Heart right ventricle (tissue), 16 donors: ENCODE results near the gene FCGR2B. TPM values are rescaled to one million over a fixed set of nuclear protein-coding genes. Genes with fewer than 3 reads are reported as not detected.

Source experiments
- ATAC-seq, 8 donors: fragments of 200-7000 bp; cut with Tn5 transposase; one replicate each; pipeline ENCODE4 v1.9.1; 2020; ENCODE audit warnings: mild to moderate bottlenecking in 8 of 8, moderate library complexity in 8 of 8, moderate number of reproducible peaks in 1 of 8
- DNase-seq, 2 donors: peaks; one replicate each; pipeline ENCODE4 v3.0.0-alpha.2; 2020
- H3K27ac ChIP-seq, 10 donors: fragments of 200-600 bp; sonication (generic) in 2 of 10; one replicate each; pipeline versions ENCODE4 v1.5.0 to v1.8.0; 2020 to 2022; ENCODE audit warnings: mild to moderate bottlenecking in 3 of 10
- H3K27me3 ChIP-seq, 7 donors: fragments of 200-600 bp; one replicate each; pipeline ENCODE4 v1.8.0; 2021 to 2022; ENCODE audit warnings: mild to moderate bottlenecking in 2 of 7
- H3K36me3 ChIP-seq, 9 donors: fragments of 200-600 bp; sonication (generic) in 1 of 9; one replicate each; pipeline versions ENCODE4 v1.5.0 to v1.8.0; 2020 to 2022; ENCODE audit warnings: mild to moderate bottlenecking in 2 of 9
- H3K4me1 ChIP-seq, 9 donors: fragments of 200-600 bp; sonication (generic) in 1 of 9; one replicate each; pipeline versions ENCODE4 v1.5.0 to v1.8.0; 2020 to 2022; ENCODE audit warnings: mild to moderate bottlenecking in 4 of 9
- H3K4me3 ChIP-seq, 10 donors: fragments of 200-600 bp; sonication (generic) in 2 of 10; one replicate each; pipeline versions ENCODE4 v1.5.0 to v1.8.0; 2020 to 2022; ENCODE audit warnings: mild to moderate bottlenecking in 7 of 10, moderate library complexity in 2 of 10
- H3K9me3 ChIP-seq, 11 donors: fragments of 200-600 bp in 10 of 11; sonication (generic) in 2 of 11; one replicate each; pipeline versions ENCODE4 v1.5.0 to v1.8.0; 2013 to 2022; ENCODE audit warnings: mild to moderate bottlenecking in 2 of 11, control low read depth in 1 of 11, moderate library complexity in 1 of 11
- WGBS, 2 donors: extraction: QIAGEN DNeasy Blood & Tissue Kit; methylation state at CpG; one replicate each; pipeline ENCODE4 v1.1.7; 2013; ENCODE audit warnings: inconsistent platforms in 1 of 2; 5-methylcytosine and 5-hydroxymethylcytosine counted together
- intact Hi-C, 10 donors: fragments of 100-400 bp; cut with DNase I; formaldehyde crosslinking; loops; one replicate each; pipeline versions ENCODE4 v1.11.1 to v1.14.2; 2022
- polyA plus RNA-seq, 2 donors: library from polyadenylated mRNA; stranded (reverse); fragments of 200-250 nt; gene quantifications; one replicate each; pipeline ENCODE4 v1.2.3, GENCODE V29; 2013
- total RNA-seq, 10 donors: library from RNA; stranded (reverse); fragmentation: NEBNext Ultra II Directional in 3 of 10; extraction: Animal tissue kit (Norgen Biotek cat#: 25700) in 3 of 10; gene quantifications; one replicate each; pipeline versions ENCODE4 v1.2.1 to v1.2.4, GENCODE V29; 2021 to 2023
- TF ChIP-seq, protein P1 (sequence below), 9 donors: fragments of 200-600 bp; sonication (generic) in 2 of 9; IDR thresholded peaks; one replicate each; pipeline versions ENCODE4 v1.5.0 to v1.8.0; 2021 to 2022; ENCODE audit warnings: antibody characterized with exemption in 9 of 9, mild to moderate bottlenecking in 5 of 9, moderate library complexity in 1 of 9
- donor health status: Arrhythmogenic right ventricular cardiomyopathy.
- donor health status: ischemic (EF 13 %, LVEDD 7.1; RV severe dilation, severe dysfunction).
- donor health status: healthy with polysubstance abuse.
- donor health status: DM: no; HTN: yes; CAD: no.
- donor health status: DM: no; HTN: no; CAD: no.
- donor health status: ischemic (EF 25% LVEDD 6.9; RV normal size, moderate dysfunction).
- donor health status: ischemic (EF 25% LVEDD 5.7; RV mildly dilated, moderate dysfunction).
- donor health status: healthy.
- donor health status: DM: yes; HTN: yes; CAD: no.
- donor health status: Ischemic cardiomyopathy.
- donor health status: ischemic (EF 35%, LVEDD 5.7; RV mildly dilated, moderate dysfunction).
- donor health status: nonischemic (EF 11% LVEDD 7.7; RV severe dilation, severe dysfunction).
- donor health status: DM: yes; HTN: yes; CAD: no.
- donor health status: PGD.
- donor health status: ischemic (EF 29% LVEDD 5.4; RV normal size, mild dysfunction).
- donor health status: nonischemic (EF 23%, LVEDD 6.1; RV moderate dilation, normal function).

Gene FCGR2B
- total and polyA plus RNA-seq, 12 donors, result 1.7 to 40.9 (median 5.3) TPM

GRCh38 chr1:161706113-161706481 is 43.2 kb downstream of the FCGR2B start:
- TF ChIP-seq, protein P1, sequence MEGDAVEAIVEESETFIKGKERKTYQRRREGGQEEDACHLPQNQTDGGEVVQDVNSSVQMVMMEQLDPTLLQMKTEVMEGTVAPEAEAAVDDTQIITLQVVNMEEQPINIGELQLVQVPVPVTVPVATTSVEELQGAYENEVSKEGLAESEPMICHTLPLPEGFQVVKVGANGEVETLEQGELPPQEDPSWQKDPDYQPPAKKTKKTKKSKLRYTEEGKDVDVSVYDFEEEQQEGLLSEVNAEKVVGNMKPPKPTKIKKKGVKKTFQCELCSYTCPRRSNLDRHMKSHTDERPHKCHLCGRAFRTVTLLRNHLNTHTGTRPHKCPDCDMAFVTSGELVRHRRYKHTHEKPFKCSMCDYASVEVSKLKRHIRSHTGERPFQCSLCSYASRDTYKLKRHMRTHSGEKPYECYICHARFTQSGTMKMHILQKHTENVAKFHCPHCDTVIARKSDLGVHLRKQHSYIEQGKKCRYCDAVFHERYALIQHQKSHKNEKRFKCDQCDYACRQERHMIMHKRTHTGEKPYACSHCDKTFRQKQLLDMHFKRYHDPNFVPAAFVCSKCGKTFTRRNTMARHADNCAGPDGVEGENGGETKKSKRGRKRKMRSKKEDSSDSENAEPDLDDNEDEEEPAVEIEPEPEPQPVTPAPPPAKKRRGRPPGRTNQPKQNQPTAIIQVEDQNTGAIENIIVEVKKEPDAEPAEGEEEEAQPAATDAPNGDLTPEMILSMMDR (IDR thresholded peaks at IDR 0.05), result no peak
- Histone ChIP-seq H3K4me3 (no peak overlapping the region), H3K9me3 (no peaks in the 10 kb centered on the region), H3K36me3 (no peaks in the 10 kb centered on the region), H3K27ac (peak overlapping the region in 6 of 10 donors; percentile 1 to 65 (median 47)), H3K27me3 (peaks cover 0 to 26% (median 0%) of the 10 kb centered on the region in 7 donors), H3K4me1 (peaks cover 0 to 15% (median 5%) of the 10 kb centered on the region in 9 donors)
- DNase-seq, result no peak
- intact Hi-C loops, result no loop called here
- WGBS, 2 donors, result 57 to 67% methylated on average over 3 of the region's 3 CpGs
- peak in 1 of 8 donors; percentile 15 for ATAC-seq

DNA sequence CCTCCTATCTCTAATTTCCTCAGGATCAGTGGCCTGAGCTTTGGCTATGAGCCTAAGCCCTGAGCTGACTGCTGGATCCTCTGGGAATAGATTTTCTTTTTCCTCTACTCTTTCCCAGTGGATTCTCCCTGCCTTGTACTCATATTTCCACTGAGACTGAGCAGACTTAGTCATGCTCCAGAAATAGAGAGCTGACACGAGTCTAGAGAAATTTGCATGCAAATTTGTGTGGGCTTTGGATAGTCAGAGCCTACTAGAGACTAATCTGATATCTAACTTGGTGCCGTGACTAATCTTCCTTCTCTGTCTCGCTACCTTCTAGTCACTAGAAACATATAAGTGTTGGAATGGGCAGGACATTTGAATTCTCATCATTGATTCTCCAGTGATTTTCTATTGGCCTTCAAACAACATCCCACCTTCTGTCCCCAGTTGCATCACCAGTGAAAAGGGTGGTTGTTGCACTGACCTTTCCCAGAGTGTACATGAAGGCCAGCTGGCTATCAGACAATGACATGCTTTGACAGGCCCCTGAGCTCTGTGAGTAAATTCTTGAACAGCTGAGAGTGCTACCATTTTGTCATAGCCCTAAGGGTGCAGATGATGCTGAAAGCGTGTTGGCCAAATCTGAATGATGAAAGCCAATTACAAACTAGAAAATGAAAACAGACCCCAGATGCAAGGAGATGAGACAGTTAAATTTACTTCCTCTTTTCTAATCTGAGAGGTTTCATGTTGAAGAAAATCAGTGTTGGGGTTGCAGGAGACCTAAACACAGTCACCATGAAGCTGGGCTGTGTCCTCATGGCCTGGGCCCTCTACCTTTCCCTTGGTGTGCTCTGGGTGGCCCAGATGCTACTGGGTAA is 43.8 kb downstream of the FCGR2B start, which contains the start of gene FCRLA:
TSS of gene FCRLA (plus strand) at position 748 of the 866 bp plus-strand sequence. CDS start at position 784, 36 bp downstream.
- TF ChIP-seq, protein P1 (IDR thresholded peaks at IDR 0.05), result no peak
- H3K4me1 ChIP-seq, result peaks cover 0 to 15% (median 5%) of the 10 kb centered on the region in 9 donors
- H3K4me3 ChIP-seq, result no peak within 1 kb of the TSS
- H3K36me3 ChIP-seq, result no peaks in the 10 kb centered on the region
- 32 to 36% methylated on average over 4 of the region's 4 CpGs for WGBS, 2 donors
- H3K27ac ChIP-seq, result peak within 1 kb of the TSS in 7 of 10 donors; percentile 1 to 65 (median 42)
- intact Hi-C loops, result no loop called here
- no peaks in the 10 kb centered on the region for H3K9me3 ChIP-seq
- ATAC-seq (peak; percentile 74 to 95 (median 92)), DNase-seq (peak in 1 of 2 donors; percentile 54)
- peaks cover 0 to 28% (median 0%) of the 10 kb centered on the region in 7 donors for H3K27me3 ChIP-seq

DNA sequence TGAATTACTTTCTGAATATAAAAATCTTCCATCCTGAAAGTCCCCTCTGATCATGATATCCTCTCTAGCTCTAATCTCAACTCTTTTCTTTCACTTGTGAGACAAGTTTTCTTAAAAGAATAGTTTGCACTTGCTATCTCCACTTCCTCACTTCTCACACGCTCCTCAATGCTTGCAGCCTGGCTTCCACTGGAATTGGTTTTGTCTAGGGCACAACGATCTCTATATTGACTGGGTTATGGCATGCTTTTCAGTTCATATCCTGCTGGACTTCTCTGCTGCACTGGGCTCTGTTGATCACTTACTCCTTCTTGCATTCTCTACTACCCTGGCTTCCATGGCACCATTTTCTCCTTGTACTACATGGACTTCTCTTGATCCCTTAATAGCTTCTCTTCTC is 44.6 kb downstream of the FCGR2B start:
- TF ChIP-seq, protein P1 (IDR thresholded peaks at IDR 0.05), result no peak
- intact Hi-C loops, result no loop called here
- WGBS, 2 donors, result 92 to 95% methylated on average over 2 of the region's 2 CpGs
- Histone ChIP-seq H3K27me3 (peaks cover 0 to 28% (median 0%) of the 10 kb centered on the region in 7 donors), H3K9me3 (no peaks in the 10 kb centered on the region), H3K36me3 (no peaks in the 10 kb centered on the region), H3K4me3 (no peak overlapping the region), H3K4me1 (peaks cover 0 to 15% (median 5%) of the 10 kb centered on the region in 9 donors), H3K27ac (peak overlapping the region in 4 of 10 donors; percentile 32 to 65 (median 50))
- ATAC-seq (no peak), DNase-seq (no peak)

GRCh38 chr1:161709373-161709772 is 46.4 kb downstream of the FCGR2B start:
- peaks cover 0 to 33% (median 5%) of the 10 kb centered on the region in 7 donors for H3K27me3 ChIP-seq
- TF ChIP-seq, protein P1 (IDR thresholded peaks at IDR 0.05), result no peak
- 79 to 89% methylated on average over 4 of the region's 4 CpGs for WGBS, 2 donors
- DNase-seq (no peak), ATAC-seq (no peak)
- no peak overlapping the region for H3K4me3 ChIP-seq
- H3K4me1 ChIP-seq, result peaks cover 0 to 15% (median 5%) of the 10 kb centered on the region in 9 donors
- intact Hi-C loops, result no loop called here
- no peaks in the 10 kb centered on the region for H3K36me3 ChIP-seq
- no peaks in the 10 kb centered on the region for H3K9me3 ChIP-seq
- H3K27ac ChIP-seq, result no peak overlapping the region
